Measurements from ENCODE around the gene MARCHF9.
A peak's percentile ranks its signal among the peaks of the same experiment; 100 is the strongest.

Gene MARCHF9

DNA sequence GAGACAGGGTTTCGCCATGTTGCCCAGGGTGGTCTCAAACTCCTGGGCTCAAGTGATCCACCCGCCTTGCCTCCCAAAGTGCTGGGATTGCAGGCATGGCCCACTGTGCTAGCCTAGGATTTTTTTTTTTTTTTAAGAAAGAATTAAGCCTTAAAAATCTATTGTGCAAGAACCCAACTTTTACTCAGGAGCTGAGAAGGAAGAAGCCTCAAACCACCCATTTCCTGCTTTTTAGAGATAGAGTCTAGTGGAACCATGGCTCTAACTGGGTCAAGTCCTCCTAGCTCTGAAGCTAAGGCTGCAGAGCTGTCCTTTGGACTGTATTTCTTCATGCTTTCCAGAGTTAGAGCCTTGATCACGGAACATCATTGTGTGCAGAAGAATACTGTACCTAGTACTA is 26.3 kb downstream of the MARCHF9 start:
- no peak for DNase-seq (ENCODE audit: low read depth)
- TF ChIP-seq, protein P1, sequence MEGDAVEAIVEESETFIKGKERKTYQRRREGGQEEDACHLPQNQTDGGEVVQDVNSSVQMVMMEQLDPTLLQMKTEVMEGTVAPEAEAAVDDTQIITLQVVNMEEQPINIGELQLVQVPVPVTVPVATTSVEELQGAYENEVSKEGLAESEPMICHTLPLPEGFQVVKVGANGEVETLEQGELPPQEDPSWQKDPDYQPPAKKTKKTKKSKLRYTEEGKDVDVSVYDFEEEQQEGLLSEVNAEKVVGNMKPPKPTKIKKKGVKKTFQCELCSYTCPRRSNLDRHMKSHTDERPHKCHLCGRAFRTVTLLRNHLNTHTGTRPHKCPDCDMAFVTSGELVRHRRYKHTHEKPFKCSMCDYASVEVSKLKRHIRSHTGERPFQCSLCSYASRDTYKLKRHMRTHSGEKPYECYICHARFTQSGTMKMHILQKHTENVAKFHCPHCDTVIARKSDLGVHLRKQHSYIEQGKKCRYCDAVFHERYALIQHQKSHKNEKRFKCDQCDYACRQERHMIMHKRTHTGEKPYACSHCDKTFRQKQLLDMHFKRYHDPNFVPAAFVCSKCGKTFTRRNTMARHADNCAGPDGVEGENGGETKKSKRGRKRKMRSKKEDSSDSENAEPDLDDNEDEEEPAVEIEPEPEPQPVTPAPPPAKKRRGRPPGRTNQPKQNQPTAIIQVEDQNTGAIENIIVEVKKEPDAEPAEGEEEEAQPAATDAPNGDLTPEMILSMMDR (IDR thresholded peaks at IDR 0.05; ENCODE audit: control insufficient read depth, extremely low read depth, insufficient read depth), result no peak
- H3K4me3 ChIP-seq (ENCODE audit: low read depth, low read length), result no peak overlapping the region

DNA sequence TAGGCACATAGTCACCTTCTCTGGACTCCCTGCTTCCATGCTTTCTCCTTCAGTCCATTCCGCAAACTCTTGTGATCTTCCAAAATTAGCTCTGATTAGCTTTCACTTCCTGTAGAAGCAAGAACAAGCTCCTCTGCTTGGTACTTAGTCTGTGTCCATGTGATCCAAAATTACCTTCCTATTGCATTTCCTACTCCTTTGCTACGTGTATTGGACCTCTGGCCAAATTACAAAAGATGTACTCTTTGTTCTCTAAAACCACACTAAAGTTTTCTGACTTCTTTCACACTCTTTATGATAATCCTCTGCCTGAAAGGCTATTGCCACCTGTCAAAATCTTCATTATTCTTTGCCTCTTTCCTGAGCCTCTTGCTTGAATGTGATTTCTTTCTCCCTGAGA is 26.9 kb downstream of the MARCHF9 start:
- TF ChIP-seq, protein P1 (IDR thresholded peaks at IDR 0.05; ENCODE audit: control insufficient read depth, extremely low read depth, insufficient read depth), result no peak
- DNase-seq (ENCODE audit: low read depth), result no peak

DNA sequence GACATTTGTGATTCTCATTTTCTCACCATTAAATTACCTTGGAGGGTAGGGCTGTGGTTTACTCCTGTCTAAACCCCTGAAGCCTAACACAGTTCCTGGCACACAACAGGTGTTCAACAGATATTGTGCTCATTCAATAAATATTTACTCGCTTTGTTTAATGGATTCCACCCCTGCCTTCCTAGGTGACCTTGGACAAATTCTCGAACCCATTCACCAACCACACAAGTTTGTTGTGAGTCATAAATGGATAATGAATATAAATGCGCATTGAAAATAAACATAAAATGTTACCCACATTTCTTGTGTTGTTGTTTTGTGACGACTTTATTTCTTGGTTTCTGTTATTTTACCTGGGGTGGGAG is 27.3 kb downstream of the MARCHF9 start:
- DNase-seq (ENCODE audit: low read depth), result no peak
- TF ChIP-seq, protein P1 (IDR thresholded peaks at IDR 0.05; ENCODE audit: control insufficient read depth, extremely low read depth, insufficient read depth), result no peak
- peak overlapping the region; percentile 83 for H3K4me3 ChIP-seq (ENCODE audit: low read depth, low read length)

More for the DNA sequence above, 26.9 kb downstream of the MARCHF9 start:
- H3K4me3 ChIP-seq (ENCODE audit: low read depth, low read length), result no peak overlapping the region

DNA sequence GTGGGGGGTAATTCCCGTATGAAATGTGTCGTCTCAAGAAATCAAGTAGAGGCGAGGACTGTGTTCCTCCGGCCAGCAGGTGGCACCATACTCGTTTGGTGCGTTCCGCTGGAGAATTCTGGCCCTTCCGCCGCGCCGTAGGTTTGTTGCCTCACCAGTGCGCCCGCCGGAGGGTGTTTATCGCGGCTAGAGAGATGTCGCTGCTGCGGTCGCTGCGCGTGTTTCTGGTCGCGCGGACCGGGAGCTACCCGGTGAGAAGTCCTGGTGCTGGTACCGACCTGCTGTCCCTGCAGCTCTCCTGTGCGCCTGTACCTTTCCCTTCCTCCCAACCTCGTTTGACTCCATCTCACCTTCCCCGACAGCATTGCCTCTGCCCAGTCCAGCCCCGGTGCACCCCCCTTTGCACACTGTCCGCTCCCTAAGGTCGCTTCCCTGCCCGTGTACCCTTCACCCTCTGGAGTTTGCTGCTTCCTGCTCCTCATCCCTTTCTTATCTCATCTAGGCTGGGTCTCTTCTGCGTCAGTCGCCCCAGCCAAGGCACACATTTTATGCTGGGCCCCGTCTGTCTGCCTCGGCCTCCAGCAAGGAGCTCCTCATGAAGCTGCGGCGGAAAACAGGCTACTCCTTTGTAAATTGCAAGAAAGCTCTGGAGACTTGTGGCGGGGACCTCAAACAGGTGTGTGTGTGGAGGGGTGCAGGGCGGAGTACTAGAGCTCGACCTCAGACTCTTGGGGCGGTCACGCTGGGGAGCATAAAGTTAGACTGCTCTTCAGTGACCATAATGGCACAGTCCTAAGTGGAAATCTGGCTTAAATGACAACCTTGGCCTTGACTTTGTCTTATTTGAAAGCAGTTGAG is 27.9 kb downstream of the MARCHF9 start, which contains the start of gene TSFM:
TSS of gene TSFM (plus strand) at position 180 of the 858 bp plus-strand sequence. CDS start at position 195, 15 bp downstream.
- DNase-seq (ENCODE audit: low read depth), result peak; percentile 84
- TF ChIP-seq, protein P1 (IDR thresholded peaks at IDR 0.05; ENCODE audit: control insufficient read depth, extremely low read depth, insufficient read depth), result peak; percentile 99
- H3K4me3 ChIP-seq (ENCODE audit: low read depth, low read length), result peak within 1 kb of the TSS; percentile 83

DNA sequence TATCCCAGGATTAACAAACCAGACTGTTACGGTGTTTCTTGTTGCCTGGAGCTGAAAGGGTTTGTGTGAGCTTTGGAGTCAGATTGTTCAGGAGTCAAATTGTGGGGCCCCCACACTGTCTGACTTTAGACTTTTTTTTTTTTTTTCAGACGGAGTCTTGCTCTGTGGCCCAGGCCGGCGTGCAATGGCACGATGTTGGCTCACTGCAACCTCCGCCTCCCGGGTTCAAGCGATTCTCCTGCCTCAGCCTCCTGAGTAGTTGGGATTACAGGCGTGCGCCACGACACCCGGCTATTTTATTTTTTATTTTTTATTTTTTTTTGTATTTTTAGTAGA is 28.5 kb downstream of the MARCHF9 start:
- DNase-seq (ENCODE audit: low read depth), result no peak
- peak overlapping the region; percentile 83 for H3K4me3 ChIP-seq (ENCODE audit: low read depth, low read length)
- TF ChIP-seq, protein P1 (IDR thresholded peaks at IDR 0.05; ENCODE audit: control insufficient read depth, extremely low read depth, insufficient read depth), result no peak

DNA sequence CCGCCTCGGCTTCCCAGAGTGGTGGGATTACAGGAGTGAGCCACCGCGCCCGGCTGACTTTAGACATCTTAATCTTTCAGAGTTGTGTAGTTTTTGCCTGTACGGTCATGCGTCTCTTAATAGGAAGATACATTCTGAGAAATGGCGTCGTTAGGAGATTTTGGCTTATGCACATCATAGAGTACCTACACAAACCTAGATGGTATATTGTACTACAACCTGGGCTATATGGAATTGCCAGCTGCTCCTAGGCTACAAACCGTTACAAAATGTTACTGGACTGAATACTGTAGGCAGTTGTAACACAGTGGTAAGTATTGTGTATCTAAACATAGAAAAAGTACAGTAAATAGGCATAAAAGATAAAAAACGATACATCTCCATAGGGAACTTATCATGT is 29.0 kb downstream of the MARCHF9 start:
- TF ChIP-seq, protein P1 (IDR thresholded peaks at IDR 0.05; ENCODE audit: control insufficient read depth, extremely low read depth, insufficient read depth), result no peak
- H3K4me3 ChIP-seq (ENCODE audit: low read depth, low read length), result peak overlapping the region; percentile 83
- no peak for DNase-seq (ENCODE audit: low read depth)

DNA sequence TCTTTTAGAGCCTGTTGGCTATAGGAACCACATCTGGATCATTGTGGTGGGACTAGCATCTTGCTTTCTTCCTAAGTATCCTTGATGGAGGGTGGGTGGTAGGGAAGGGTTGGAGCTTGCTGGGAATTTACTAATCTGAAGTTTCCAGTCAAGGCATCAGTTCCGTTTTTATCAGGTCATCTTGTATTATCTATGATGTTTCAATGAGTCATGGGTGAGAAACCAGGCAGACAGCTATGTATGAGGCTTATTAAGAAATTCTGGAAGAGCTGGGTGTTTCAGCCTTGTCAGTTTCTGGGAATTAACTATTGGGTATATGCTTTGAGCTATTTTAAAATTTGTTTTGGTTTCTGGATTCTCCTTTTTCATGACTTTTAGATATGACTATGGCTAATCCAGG is 39.0 kb downstream of the MARCHF9 start:
- TF ChIP-seq, protein P1 (IDR thresholded peaks at IDR 0.05; ENCODE audit: control insufficient read depth, extremely low read depth, insufficient read depth), result no peak
- H3K4me3 ChIP-seq (ENCODE audit: low read depth, low read length), result no peak overlapping the region
- DNase-seq (ENCODE audit: low read depth), result no peak

Data from LNCaP clone FGC (cell line).